Measurements from ENCODE around the gene ANKRD60.

ANKRD60 gene

GRCh38 chr20:58219342-58219700 is 9.1 kb downstream of the ANKRD60 start:
- peak in 1 of 2 experiments; percentile 10 for DNase-seq

GRCh38 chr20:58218665-58219341 is 9.7 kb downstream of the ANKRD60 start:
- no peak for DNase-seq

- no peak for DNase-seq
Measured at GRCh38 chr20:58216334-58216733, 12.1 kb downstream of the ANKRD60 start.

- no peak for DNase-seq
Measured at GRCh38 chr20:58215116-58215515, 13.3 kb downstream of the ANKRD60 start.

- no peak for DNase-seq
Measured at GRCh38 chr20:58214310-58214709, 14.1 kb downstream of the ANKRD60 start.

- no peak for DNase-seq
Measured at GRCh38 chr20:58213716-58214115, 14.7 kb downstream of the ANKRD60 start.

- DNase-seq: no peak
Measured at GRCh38 chr20:58213121-58213520, 15.3 kb downstream of the ANKRD60 start.

GRCh38 chr20:58212636-58213035 is 15.8 kb downstream of the ANKRD60 start:
- DNase-seq: no peak

- no peak for DNase-seq
Measured at GRCh38 chr20:58210398-58210747, 18.1 kb downstream of the ANKRD60 start.

- peak; percentile 31 to 58 for DNase-seq
Measured at GRCh38 chr20:58209652-58210397, 18.6 kb downstream of the ANKRD60 start.

- DNase-seq: no peak
Measured at GRCh38 chr20:58208944-58209343, 19.5 kb downstream of the ANKRD60 start.

GRCh38 chr20:58205850-58206249 is 22.6 kb downstream of the ANKRD60 start:
- DNase-seq: no peak

- DNase-seq: no peak
Measured at GRCh38 chr20:58202044-58202443, 26.4 kb downstream of the ANKRD60 start.

GRCh38 chr20:58201616-58202015 is 26.8 kb downstream of the ANKRD60 start:
- no peak for DNase-seq

GRCh38 chr20:58199469-58199868 is 29.0 kb downstream of the ANKRD60 start:
- no peak for DNase-seq

- no peak for DNase-seq
Measured at GRCh38 chr20:58198901-58199355, 29.5 kb downstream of the ANKRD60 start.

GRCh38 chr20:58198384-58198783 is 30.1 kb downstream of the ANKRD60 start:
- no peak for DNase-seq

- no peak for DNase-seq
Measured at GRCh38 chr20:58197185-58197469, 31.3 kb downstream of the ANKRD60 start.

GRCh38 chr20:58196402-58197184 is 31.9 kb downstream of the ANKRD60 start:
- no peak for DNase-seq

- no peak for DNase-seq
Measured at GRCh38 chr20:58195047-58195446, 33.4 kb downstream of the ANKRD60 start.

GRCh38 chr20:58194175-58194791 is 34.2 kb downstream of the ANKRD60 start:
- no peak for DNase-seq

GRCh38 chr20:58192567-58192966 is 35.9 kb downstream of the ANKRD60 start:
- no peak for DNase-seq

- no peak for DNase-seq
Measured at GRCh38 chr20:58192065-58192464, 36.4 kb downstream of the ANKRD60 start.

- DNase-seq: no peak
Measured at GRCh38 chr20:58188527-58188926, 39.9 kb downstream of the ANKRD60 start.
